Measurements from ENCODE around the gene ENTHD1. TPM values are rescaled to one million over a fixed set of nuclear protein-coding genes. Genes with fewer than 3 reads are reported as not detected.

Gene ENTHD1
- polyA plus RNA-seq, 1 donor from 2014 or later: not detected

DNA sequence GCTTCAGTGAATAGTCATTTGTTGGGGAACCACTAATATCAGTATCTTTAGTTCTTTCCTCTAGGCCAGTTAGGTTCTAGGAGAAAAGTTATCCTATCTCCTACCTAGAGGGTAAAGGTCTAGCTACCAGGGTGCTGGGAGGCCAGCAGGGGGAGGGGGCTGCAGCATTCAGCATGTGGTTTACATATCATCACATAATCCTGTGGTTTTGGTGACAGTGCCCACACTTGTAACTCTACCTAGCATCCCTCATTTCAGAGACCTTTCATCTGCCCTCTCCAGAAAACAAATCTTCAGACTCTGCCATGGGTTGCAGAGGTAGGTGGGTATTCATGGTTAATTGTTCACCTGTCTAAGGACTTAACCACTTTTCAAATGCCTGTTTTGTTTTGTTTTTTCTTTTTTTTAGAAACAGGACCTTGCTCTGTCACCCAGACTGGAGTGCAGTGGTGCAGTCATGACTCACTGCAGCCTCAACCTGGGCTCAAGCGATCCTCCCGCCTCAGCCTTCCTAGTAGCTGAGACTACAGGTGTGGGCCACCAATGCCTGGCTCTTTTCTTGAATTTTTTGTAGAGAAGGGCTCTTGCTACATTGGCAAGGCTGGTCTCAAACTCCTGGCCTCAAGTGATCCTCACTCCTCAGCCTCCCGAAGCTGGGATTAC lies 146.8 kb downstream of the ENTHD1 start:
- Histone ChIP-seq H3K36me3 (ENCODE audit: insufficient read depth, low read length) (no peaks in the 10 kb centered on the region), H3K27ac (ENCODE audit: low read length) (no peak overlapping the region), H3K79me2 (replicated peaks; ENCODE audit: insufficient read depth, low read length) (no peaks in the 10 kb centered on the region), H3K4me3 (ENCODE audit: low read length) (no peak overlapping the region), H3K9me2 (ENCODE audit: insufficient read depth, low read length) (no peaks in the 10 kb centered on the region), H3F3A (ENCODE audit: insufficient read depth, low read length, poor library complexity, severe bottlenecking) (no peaks in the 10 kb centered on the region), H3K9ac (ENCODE audit: low read length) (no peak overlapping the region), H3K4me2 (ENCODE audit: low read length) (no peak overlapping the region), H4K20me1 (ENCODE audit: insufficient read depth) (no peaks in the 10 kb centered on the region), H3K27me3 (ENCODE audit: insufficient read depth, low read depth, low read length) (no peaks in the 10 kb centered on the region), H2AFZ (ENCODE audit: low read depth, low read length) (no peak overlapping the region), H3K9me3 (ENCODE audit: low read length) (no peaks in the 10 kb centered on the region)
- TF ChIP-seq RAD21 (conservative IDR thresholded peaks at IDR 0.05) (no peak), MXI1 (conservative IDR thresholded peaks at IDR 0.05; ENCODE audit: poor library complexity, severe bottlenecking) (no peak)
- TF ChIP-seq, protein P1, sequence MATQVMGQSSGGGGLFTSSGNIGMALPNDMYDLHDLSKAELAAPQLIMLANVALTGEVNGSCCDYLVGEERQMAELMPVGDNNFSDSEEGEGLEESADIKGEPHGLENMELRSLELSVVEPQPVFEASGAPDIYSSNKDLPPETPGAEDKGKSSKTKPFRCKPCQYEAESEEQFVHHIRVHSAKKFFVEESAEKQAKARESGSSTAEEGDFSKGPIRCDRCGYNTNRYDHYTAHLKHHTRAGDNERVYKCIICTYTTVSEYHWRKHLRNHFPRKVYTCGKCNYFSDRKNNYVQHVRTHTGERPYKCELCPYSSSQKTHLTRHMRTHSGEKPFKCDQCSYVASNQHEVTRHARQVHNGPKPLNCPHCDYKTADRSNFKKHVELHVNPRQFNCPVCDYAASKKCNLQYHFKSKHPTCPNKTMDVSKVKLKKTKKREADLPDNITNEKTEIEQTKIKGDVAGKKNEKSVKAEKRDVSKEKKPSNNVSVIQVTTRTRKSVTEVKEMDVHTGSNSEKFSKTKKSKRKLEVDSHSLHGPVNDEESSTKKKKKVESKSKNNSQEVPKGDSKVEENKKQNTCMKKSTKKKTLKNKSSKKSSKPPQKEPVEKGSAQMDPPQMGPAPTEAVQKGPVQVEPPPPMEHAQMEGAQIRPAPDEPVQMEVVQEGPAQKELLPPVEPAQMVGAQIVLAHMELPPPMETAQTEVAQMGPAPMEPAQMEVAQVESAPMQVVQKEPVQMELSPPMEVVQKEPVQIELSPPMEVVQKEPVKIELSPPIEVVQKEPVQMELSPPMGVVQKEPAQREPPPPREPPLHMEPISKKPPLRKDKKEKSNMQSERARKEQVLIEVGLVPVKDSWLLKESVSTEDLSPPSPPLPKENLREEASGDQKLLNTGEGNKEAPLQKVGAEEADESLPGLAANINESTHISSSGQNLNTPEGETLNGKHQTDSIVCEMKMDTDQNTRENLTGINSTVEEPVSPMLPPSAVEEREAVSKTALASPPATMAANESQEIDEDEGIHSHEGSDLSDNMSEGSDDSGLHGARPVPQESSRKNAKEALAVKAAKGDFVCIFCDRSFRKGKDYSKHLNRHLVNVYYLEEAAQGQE (IDR thresholded peaks at IDR 0.05; ENCODE audit: borderline replicate concordance): no peak

DNA sequence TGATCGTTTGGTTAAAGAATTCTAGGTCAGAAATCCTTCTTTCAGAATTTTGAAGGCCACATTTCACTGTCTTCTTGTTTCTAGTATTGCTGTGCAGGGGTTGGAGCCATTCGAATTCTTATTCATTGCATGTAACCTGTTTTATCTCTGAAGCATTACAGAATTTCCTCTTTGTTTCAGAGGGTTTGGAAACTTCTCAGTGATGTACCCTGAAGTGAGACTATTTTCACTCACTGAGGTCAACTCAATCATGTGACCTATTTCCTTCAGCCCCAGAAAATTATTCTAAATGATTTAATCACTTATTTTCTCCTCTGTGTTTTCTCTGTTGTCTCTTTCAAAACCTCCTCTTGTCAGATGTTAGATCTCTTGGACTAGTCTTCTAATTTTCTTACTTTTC lies 147.8 kb downstream of the ENTHD1 start:
- H3K9me2 ChIP-seq (ENCODE audit: insufficient read depth, low read length): no peaks in the 10 kb centered on the region
- H3K4me3 ChIP-seq (ENCODE audit: low read length): no peak overlapping the region
- no peaks in the 10 kb centered on the region for H4K20me1 ChIP-seq (ENCODE audit: insufficient read depth)
- TF ChIP-seq MXI1 (conservative IDR thresholded peaks at IDR 0.05; ENCODE audit: poor library complexity, severe bottlenecking) (no peak), TAF1 (IDR thresholded peaks at IDR 0.05; ENCODE audit: low read depth) (no peak), EP300 (conservative IDR thresholded peaks at IDR 0.05; ENCODE audit: poor library complexity, severe bottlenecking) (no peak), SMC3 (conservative IDR thresholded peaks at IDR 0.05; ENCODE audit: poor library complexity) (no peak), EZH2 (IDR thresholded peaks at IDR 0.05; ENCODE audit: borderline replicate concordance, insufficient read depth, low read length, poor library complexity, severe bottlenecking) (no peak), POLR2AphosphoS5 (IDR thresholded peaks at IDR 0.05) (no peak), RAD21 (conservative IDR thresholded peaks at IDR 0.05) (no peak)
- TF ChIP-seq, protein P2, sequence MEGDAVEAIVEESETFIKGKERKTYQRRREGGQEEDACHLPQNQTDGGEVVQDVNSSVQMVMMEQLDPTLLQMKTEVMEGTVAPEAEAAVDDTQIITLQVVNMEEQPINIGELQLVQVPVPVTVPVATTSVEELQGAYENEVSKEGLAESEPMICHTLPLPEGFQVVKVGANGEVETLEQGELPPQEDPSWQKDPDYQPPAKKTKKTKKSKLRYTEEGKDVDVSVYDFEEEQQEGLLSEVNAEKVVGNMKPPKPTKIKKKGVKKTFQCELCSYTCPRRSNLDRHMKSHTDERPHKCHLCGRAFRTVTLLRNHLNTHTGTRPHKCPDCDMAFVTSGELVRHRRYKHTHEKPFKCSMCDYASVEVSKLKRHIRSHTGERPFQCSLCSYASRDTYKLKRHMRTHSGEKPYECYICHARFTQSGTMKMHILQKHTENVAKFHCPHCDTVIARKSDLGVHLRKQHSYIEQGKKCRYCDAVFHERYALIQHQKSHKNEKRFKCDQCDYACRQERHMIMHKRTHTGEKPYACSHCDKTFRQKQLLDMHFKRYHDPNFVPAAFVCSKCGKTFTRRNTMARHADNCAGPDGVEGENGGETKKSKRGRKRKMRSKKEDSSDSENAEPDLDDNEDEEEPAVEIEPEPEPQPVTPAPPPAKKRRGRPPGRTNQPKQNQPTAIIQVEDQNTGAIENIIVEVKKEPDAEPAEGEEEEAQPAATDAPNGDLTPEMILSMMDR (IDR thresholded peaks at IDR 0.05; ENCODE audit: poor library complexity, severe bottlenecking): no peak
- TF ChIP-seq, protein P1 (IDR thresholded peaks at IDR 0.05; ENCODE audit: borderline replicate concordance): no peak
- no peak overlapping the region for H3K27ac ChIP-seq (ENCODE audit: low read length)
- H3K27me3 ChIP-seq (ENCODE audit: insufficient read depth, low read depth, low read length): no peaks in the 10 kb centered on the region
- H3F3A ChIP-seq (ENCODE audit: insufficient read depth, low read length, poor library complexity, severe bottlenecking): no peaks in the 10 kb centered on the region
- H3K79me2 ChIP-seq (replicated peaks; ENCODE audit: insufficient read depth, low read length): no peaks in the 10 kb centered on the region
- no peaks in the 10 kb centered on the region for H3K9me3 ChIP-seq (ENCODE audit: low read length)
- H2AFZ ChIP-seq (ENCODE audit: low read depth, low read length): no peak overlapping the region
- H3K36me3 ChIP-seq (ENCODE audit: insufficient read depth, low read length): no peaks in the 10 kb centered on the region
- H3K4me2 ChIP-seq (ENCODE audit: low read length): no peak overlapping the region
- no peak overlapping the region for H3K9ac ChIP-seq (ENCODE audit: low read length)
